HS-5 (cell line): Measurements from ENCODE around the gene NEDD8.
"Not testable (repeated sequence)": the region's sequence is repeated elsewhere in the genome, so short reads cannot be mapped to it uniquely, and the experiment has no call there.

Source experiments
- DNase-seq: peaks from one replicate; pipeline ENCODE4 v3.0.0-alpha.2; 2012; ENCODE audit warnings: low read depth

Gene NEDD8

GRCh38 chr14:24247422-24247821, 15.3 kb upstream of the NEDD8 start:
- no peak for DNase-seq

DNA sequence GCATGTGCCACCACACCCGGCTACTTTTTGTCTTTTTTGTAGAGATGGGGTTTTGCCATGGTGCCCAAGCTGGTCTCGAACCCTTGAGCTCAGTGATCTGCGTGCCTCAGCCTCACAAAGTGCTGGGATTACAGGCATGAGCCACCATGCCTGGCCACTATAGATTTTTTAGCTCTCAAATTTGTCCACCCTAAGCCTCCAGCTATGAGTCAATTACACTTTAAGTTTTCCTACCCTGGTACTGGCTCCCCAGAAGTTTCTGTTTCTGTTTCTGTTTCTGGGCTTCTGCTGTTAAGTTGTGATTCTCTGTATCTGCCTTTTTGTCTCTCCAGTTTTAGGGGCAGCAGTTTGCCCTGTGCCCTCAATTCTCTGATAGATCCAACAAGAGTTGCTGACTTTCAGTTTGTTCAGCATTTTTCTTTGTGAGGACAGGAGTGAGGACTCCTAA, 14.6 kb upstream of the NEDD8 start:
- no peak for DNase-seq

GRCh38 chr14:24245350-24245749, 13.2 kb upstream of the NEDD8 start:
- DNase-seq: not testable (repeated sequence)

DNA sequence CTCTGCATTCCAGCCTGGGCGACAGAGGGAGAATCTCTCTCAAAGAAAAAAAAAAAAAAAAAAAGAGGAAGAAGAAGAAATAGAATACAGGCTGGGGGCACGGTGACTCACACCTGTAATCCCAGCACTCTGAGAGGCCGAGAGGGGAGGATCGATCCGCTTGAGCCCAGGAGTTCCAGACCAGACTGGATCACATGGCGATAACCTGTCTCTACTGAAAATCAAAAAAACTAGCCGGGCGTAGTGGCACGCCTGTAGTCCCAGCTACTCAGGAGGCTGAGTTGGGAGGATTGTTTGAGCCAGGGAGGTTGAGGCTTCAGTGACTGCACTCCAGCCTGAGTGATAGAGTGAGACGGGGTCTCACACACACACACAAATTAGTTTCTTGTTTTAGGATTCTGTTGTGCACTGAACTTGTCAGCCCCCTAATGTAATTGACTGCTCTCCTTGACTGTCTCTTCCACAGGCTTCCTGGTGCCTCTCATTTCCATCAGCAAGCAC, 11.2 kb upstream of the NEDD8 start:
- no peak for DNase-seq

- DNase-seq: peak; percentile 40
These were observed 9.8 kb upstream of the NEDD8 start for GRCh38 chr14:24241829-24242443.

- DNase-seq: no peak
These were observed 8.1 kb upstream of the NEDD8 start for GRCh38 chr14:24240110-24240918.

DNA sequence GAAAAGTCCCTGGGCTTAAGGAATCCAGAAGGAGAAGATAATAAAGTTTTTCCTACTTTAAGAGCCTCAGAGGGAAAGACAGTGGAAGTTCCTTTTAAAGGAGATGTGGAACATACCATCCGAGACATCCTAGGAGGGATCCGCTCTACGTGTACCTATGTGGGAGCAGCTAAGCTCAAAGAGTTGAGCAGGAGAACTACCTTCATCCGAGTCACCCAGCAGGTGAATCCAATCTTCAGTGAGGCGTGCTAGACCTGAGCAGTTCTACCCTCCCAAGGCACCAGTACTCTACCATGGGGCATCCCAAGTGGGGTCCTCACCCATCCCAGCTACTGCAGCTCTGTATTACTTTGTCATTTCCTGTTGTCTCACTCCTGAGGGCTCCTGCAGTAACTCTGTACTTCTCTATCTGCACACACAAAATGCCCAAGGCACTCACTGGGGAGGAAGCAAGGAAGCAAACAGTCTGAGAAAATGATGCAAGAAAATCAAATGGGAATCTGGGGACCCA, 6.4 kb upstream of the NEDD8 start:
- DNase-seq: no peak

- no peak for DNase-seq
These were observed 6.0 kb upstream of the NEDD8 start for GRCh38 chr14:24238123-24238522.

DNA sequence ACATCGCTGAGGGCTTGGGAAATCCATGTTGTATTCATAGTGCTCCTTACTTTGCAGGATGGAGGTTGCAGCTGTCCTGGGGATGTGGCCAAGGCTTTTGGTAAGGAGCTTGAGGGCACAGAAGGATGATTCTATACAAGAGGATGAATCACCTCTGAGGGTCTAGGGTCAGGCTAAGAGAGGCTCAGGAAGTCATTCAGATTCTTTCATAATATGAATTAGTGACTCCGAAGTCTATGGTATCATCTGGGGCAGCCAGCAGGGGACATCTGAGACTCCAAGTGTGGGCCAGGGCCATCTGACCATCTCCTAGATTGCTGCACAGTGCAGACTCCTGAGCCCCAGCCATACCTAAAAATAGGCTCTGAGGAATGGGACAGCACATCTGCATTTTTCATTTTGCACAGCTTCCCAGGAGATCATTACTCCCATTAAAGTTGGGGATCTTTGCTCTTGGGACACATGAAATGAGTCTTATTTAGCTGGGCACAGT, 5.3 kb upstream of the NEDD8 start:
- DNase-seq: no peak

GRCh38 chr14:24236689-24237462, 4.7 kb upstream of the NEDD8 start:
- no peak for DNase-seq

DNA sequence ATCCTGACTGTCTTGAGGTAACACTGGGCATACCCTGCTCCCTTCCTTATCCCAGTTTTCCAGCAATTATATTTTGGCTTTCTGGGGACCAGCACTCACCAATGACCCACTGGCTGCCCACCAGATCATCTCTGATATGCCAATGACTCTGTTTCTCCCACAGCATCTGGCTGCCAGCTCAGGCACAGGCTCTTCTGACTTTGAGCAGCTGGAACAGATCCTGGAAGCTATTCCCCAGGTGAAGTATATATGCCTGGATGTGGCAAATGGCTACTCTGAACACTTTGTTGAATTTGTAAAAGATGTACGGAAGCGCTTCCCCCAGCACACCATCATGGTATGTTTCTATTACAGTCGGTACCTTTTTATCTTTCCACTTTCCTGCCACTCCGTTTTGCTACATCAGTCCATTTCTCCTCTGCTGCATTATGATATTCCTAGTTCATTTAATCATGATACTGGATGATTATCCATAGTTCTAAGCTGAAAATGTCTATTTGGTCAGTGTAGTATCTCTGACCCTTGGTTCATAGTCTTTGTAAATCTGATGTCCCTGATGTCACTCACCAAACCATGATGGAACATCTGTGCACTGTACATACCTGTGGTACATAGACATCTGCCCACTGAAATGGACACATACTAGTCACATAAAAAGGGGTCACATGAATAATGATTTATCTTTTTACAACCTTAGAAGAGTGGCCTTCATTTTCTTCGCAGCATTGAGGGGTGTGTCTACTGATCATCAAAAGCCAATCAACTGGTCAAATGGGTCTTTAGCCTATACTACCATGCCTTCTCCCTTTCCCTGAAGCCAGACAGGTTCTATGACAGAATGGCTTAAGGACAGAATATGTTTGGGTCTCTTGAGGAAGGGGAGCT, 3.9 kb upstream of the NEDD8 start:
- no peak for DNase-seq

- no peak for DNase-seq
These were observed 2.2 kb upstream of the NEDD8 start for GRCh38 chr14:24234095-24235005.

GRCh38 chr14:24233538-24233866, 1.3 kb upstream of the NEDD8 start:
- no peak for DNase-seq

- DNase-seq: no peak
These were observed 724 bp upstream of the NEDD8 start, which contains the start of gene GMPR2 for GRCh38 chr14:24232645-24233537. Gene GMPR2 (plus strand): TSS chr14:24232929. CDS start chr14:24233254, 325 bp downstream.

GRCh38 chr14:24231263-24232120, 675 bp downstream of the NEDD8 start:
- DNase-seq: no peak

DNA sequence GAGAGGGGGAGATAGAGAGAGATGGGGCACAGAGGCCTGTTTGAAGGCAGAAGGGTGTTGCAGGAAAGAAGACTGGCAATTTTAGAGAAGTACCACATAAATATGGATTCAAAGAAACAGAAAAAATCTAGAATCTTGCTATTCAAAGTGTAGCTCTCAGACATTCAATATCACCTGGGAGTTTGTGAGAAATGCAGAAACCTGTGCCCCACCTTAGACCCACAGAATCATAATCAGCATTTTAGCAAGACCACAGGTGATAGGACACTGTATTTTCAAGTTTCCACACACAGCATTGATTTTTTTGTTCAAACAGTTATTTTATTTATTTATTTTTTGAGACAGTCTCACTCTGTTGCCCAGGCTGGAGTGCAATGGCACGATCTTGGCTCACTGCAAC, 3.3 kb downstream of the NEDD8 start:
- DNase-seq: no peak

GRCh38 chr14:24226473-24226872, 5.7 kb downstream of the NEDD8 start:
- DNase-seq: no peak

GRCh38 chr14:24224618-24225071, 7.5 kb downstream of the NEDD8 start:
- peak; percentile 79 for DNase-seq
